HL-60 (cell line): ENCODE measurements around the gene MIDN.
"Not testable (repeated sequence)": the region's sequence is repeated elsewhere in the genome, so short reads cannot be mapped to it uniquely, and the experiment has no call there.

ENCODE experiments used
- DNase-seq, 2 experiments: peaks; one replicate each; pipeline ENCODE4 v3.0.0-alpha.2; 2010 to 2020; ENCODE audit warnings: low read depth in 1 of 2, low spot score in 1 of 2
- H3K27ac ChIP-seq: fragments of 250-450 bp; sonication (Bioruptor Pico); replicated peaks from 2 replicates; pipeline ENCODE4 v1.5.1; 2020; ENCODE audit warnings: mild to moderate bottlenecking, moderate library complexity
- H3K27me3 ChIP-seq: fragments of 250-450 bp; sonication (Bioruptor Pico); 2 replicates; pipeline ENCODE4 v1.5.1; 2021; ENCODE audit warnings: mild to moderate bottlenecking, moderate library complexity; ENCODE audit not compliant: insufficient read depth, poor library complexity, severe bottlenecking
- H3K4me3 ChIP-seq: replicated peaks from 2 replicates; pipeline ENCODE4 v1.5.1; 2011; ENCODE audit warnings: mild to moderate bottlenecking, control low read depth, low read length; ENCODE audit not compliant: insufficient read depth
- GABPA ChIP-seq: IDR thresholded peaks from 2 replicates; pipeline ENCODE4 v1.6.1; 2012; ENCODE audit warnings: low read depth
- POLR2AphosphoS5 ChIP-seq: IDR thresholded peaks from 2 replicates; pipeline ENCODE4 v1.6.1; 2012; ENCODE audit warnings: low read depth
- SPI1 ChIP-seq: IDR thresholded peaks from 2 replicates; pipeline ENCODE4 v1.6.1; 2012; ENCODE audit warnings: low read depth, mild to moderate bottlenecking, borderline replicate concordance
- long read RNA-seq: library from polyadenylated mRNA; unstranded; transcript quantifications from one replicate; pipeline ENCODE4 v2.0.0, GENCODE V29; 2020
- TF ChIP-seq, protein P1 (sequence below): IDR thresholded peaks from one replicate; pipeline ENCODE4 v1.5.1; 2011; ENCODE audit warnings: low read length, control low read depth, inconsistent platforms; ENCODE audit not compliant: insufficient read depth
- TF ChIP-seq, protein P2 (sequence below): IDR thresholded peaks from 2 replicates; pipeline ENCODE4 v1.6.1; 2012; ENCODE audit warnings: low read depth; ENCODE audit not compliant: insufficient replicate concordance

Gene MIDN
- long read RNA-seq, partial matches to known transcripts = 6 of 6 reads
- long read RNA-seq, other reads (novel, unspliced or antisense) = 0 of 6 reads

DNA sequence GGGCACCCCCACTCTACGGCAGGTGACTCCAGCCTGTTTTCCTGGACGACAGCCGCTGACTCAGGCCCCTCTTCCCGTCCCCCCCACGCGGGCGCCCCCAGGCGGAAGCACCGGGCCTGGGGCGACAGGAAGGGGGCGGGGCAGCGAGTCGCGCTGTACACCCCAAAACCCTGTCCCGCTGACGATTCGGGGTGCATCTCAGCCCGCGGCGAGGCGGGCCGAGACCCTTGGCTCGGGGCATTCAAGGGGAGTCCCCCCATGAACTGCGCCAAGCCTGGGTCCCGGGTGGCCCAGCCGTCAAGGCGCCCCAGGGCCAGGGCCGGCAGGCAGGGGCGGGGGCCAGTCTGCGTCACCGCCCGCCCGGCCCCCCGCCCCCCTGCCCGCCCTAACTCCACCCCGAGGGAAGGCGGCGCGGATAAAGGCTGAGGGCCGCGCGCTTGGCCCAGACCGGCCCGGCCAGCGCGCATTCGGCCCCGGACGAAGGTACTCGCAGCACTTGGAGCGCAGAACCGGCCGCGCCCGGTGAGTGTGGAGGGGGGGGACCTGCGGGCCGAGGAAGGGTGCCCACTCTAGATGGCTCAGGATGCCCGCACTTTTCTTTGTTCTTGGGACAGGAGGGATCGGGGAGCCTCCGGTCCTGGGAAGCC lies at the start of gene MIDN:
Gene MIDN, plus strand, starts transcription at position 445 of the 647 bp plus-strand sequence. CDS start 1,714 bp downstream, outside the sequence.
- no peaks in the 10 kb centered on the region for H3K27me3 ChIP-seq
- TF ChIP-seq GABPA = no peak
- peak; percentile 59; the same call in 1 of the 2 replicates for TF ChIP-seq POLR2AphosphoS5
- H3K4me3 ChIP-seq = peak within 1 kb of the TSS; percentile 61
- peak within 1 kb of the TSS; percentile 96 for H3K27ac ChIP-seq
- DNase-seq = peak; percentile 51 to 66

DNA sequence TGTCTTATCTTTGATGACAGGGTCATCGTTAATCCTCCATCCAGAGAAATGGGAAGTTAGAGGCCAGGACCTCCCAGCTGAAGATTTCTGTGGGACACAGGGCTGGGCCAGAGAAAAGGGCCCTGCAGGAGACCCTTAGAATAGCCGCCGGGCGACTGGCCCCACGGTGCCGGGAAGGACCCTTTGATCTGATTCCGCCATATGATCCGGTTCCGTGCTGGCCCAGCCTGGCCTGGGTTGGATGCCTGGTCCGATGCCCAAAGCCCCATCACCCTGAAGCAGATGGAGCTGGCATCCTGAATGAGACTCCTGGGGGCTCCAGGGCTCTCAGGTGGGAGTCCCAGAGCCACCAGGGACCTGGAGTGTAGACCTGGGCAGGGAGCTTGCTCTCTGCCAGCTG lies 48.9 kb upstream of the MIDN start:
- TF ChIP-seq, protein P1, sequence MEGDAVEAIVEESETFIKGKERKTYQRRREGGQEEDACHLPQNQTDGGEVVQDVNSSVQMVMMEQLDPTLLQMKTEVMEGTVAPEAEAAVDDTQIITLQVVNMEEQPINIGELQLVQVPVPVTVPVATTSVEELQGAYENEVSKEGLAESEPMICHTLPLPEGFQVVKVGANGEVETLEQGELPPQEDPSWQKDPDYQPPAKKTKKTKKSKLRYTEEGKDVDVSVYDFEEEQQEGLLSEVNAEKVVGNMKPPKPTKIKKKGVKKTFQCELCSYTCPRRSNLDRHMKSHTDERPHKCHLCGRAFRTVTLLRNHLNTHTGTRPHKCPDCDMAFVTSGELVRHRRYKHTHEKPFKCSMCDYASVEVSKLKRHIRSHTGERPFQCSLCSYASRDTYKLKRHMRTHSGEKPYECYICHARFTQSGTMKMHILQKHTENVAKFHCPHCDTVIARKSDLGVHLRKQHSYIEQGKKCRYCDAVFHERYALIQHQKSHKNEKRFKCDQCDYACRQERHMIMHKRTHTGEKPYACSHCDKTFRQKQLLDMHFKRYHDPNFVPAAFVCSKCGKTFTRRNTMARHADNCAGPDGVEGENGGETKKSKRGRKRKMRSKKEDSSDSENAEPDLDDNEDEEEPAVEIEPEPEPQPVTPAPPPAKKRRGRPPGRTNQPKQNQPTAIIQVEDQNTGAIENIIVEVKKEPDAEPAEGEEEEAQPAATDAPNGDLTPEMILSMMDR = no peak
- TF ChIP-seq SPI1 = no peak
- TF ChIP-seq, protein P2, sequence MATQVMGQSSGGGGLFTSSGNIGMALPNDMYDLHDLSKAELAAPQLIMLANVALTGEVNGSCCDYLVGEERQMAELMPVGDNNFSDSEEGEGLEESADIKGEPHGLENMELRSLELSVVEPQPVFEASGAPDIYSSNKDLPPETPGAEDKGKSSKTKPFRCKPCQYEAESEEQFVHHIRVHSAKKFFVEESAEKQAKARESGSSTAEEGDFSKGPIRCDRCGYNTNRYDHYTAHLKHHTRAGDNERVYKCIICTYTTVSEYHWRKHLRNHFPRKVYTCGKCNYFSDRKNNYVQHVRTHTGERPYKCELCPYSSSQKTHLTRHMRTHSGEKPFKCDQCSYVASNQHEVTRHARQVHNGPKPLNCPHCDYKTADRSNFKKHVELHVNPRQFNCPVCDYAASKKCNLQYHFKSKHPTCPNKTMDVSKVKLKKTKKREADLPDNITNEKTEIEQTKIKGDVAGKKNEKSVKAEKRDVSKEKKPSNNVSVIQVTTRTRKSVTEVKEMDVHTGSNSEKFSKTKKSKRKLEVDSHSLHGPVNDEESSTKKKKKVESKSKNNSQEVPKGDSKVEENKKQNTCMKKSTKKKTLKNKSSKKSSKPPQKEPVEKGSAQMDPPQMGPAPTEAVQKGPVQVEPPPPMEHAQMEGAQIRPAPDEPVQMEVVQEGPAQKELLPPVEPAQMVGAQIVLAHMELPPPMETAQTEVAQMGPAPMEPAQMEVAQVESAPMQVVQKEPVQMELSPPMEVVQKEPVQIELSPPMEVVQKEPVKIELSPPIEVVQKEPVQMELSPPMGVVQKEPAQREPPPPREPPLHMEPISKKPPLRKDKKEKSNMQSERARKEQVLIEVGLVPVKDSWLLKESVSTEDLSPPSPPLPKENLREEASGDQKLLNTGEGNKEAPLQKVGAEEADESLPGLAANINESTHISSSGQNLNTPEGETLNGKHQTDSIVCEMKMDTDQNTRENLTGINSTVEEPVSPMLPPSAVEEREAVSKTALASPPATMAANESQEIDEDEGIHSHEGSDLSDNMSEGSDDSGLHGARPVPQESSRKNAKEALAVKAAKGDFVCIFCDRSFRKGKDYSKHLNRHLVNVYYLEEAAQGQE = no peak
- no peak for TF ChIP-seq POLR2AphosphoS5
- TF ChIP-seq GABPA = no peak
- no peaks in the 10 kb centered on the region for H3K27me3 ChIP-seq
- DNase-seq = no peak
- H3K4me3 ChIP-seq = no peak overlapping the region
- H3K27ac ChIP-seq = no peak overlapping the region

DNA sequence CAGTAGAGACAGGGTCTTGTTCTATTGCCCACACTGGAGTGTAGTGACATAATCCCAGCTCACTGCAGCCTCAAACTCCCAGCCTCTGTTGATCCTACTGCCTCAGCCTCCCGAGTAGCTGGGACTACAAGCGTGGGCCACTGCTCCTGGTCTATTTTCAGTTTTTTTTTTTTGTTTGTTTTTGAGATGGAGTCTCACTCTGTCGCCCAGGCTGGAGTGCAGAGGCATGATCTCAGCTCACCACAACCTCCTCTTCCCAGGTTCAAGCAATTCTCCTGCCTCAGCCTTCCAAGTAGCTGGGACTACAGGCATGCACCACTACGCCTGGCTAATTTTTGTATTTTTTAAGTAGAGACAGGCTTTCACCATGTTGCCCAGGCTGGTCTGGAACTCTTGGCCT lies 47.8 kb upstream of the MIDN start:
- H3K4me3 ChIP-seq, H3K27ac ChIP-seq, DNase-seq, H3K27me3 ChIP-seq: not testable (repeated sequence)

DNA sequence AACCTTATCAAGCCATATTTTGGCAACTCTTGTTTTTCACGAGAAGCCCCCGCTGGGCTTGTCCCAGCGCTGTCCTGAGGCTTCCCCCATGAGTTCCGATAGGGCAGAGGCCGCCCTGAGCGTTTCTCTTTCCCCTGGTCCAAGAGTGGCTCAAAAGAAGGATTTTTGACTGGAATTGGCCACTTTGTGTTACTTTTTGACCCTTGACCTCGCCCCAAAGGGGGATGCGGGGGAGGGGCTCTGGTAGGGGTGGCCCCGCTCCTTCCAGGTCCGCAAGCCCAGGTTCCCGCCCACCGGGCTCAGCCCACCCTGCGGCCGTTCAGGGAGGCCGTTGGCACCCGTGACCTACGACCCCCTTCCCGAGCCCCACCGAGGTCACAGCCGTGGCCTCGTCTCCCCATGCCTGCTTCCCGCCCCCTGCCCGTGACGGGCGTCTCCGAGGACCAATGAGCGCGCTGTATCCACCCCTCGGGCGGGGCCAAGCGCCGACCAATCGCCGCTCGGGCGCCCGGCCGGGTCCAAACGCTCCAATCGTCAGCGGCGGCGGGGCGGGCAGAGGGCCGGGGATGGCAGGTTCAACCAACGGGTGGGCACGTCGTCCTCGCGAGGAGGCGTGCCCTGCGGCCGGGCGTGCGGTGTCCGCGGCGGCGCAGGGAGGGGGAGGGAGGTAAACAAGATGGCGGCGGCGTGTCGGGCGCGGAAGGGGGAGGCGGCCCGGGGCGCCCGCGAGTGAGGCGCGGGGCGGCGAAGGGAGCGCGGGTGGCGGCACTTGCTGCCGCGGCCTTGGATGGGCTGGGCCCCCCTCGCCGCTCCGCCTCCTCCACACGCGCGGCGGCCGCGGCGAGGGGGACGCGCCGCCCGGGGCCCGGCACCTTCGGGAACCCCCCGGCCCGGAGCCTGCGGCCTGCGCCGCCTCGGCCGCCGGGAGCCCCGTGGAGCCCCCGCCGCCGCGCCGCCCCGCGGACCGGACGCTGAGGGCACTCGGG lies 43.0 kb upstream of the MIDN start, which contains the start of gene STK11:
Gene STK11, plus strand, starts transcription at position 665 of the 986 bp plus-strand sequence. CDS start 1,136 bp downstream, outside the sequence.
- no peaks in the 10 kb centered on the region for H3K27me3 ChIP-seq
- TF ChIP-seq GABPA (no peak), POLR2AphosphoS5 (peak; percentile 22; the same call in 1 of the 2 replicates)
- peak; percentile 95 to 99 for DNase-seq
- H3K27ac ChIP-seq = peak within 1 kb of the TSS; percentile 81
- peak within 1 kb of the TSS; percentile 89 for H3K4me3 ChIP-seq

DNA sequence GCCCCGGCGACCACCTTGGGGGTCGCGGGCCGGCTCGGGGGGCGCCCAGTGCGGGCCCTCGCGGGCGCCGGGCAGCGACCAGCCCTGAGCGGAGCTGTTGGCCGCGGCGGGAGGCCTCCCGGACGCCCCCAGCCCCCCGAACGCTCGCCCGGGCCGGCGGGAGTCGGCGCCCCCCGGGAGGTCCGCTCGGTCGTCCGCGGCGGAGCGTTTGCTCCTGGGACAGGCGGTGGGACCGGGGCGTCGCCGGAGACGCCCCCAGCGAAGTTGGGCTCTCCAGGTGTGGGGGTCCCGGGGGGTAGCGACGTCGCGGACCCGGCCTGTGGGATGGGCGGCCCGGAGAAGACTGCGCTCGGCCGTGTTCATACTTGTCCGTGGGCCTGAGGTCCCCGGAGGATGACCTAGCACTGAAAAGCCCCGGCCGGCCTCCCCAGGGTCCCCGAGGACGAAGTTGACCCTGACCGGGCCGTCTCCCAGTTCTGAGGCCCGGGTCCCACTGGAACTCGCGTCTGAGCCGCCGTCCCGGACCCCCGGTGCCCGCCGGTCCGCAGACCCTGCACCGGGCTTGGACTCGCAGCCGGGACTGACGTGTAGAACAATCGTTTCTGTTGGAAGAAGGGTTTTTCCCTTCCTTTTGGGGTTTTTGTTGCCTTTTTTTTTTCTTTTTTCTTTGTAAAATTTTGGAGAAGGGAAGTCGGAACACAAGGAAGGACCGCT lies 42.1 kb upstream of the MIDN start:
- H3K27ac ChIP-seq = peak overlapping the region; percentile 72
- DNase-seq = no peak
- TF ChIP-seq, protein P2 = no peak
- TF ChIP-seq POLR2AphosphoS5 (no peak), SPI1 (no peak), GABPA (no peak)
- TF ChIP-seq, protein P1 = no peak
- H3K4me3 ChIP-seq = peak overlapping the region; percentile 89
- no peaks in the 10 kb centered on the region for H3K27me3 ChIP-seq
